ENCODE data around the gene PHF12.

The PHF12 gene

GRCh38 chr17:28951428-28951990, at the start of gene PHF12:
Gene PHF12 (minus strand): TSS chr17:28951518. CDS start chr17:28950960, 558 bp downstream.
- peak; percentile 100 for DNase-seq (ENCODE audit: low read depth, low spot score)

GRCh38 chr17:29000973-29001372, 49.7 kb upstream of the PHF12 start:
- DNase-seq (ENCODE audit: low read depth, low spot score): no peak

- no peak for DNase-seq (ENCODE audit: low read depth, low spot score)
Measured at GRCh38 chr17:28999206-28999605, 47.9 kb upstream of the PHF12 start.

GRCh38 chr17:28997806-28998205, 46.5 kb upstream of the PHF12 start:
- no peak for DNase-seq (ENCODE audit: low read depth, low spot score)

GRCh38 chr17:28996554-28997096, 45.3 kb upstream of the PHF12 start:
- no peak for DNase-seq (ENCODE audit: low read depth, low spot score)

GRCh38 chr17:28993645-28994426, 42.5 kb upstream of the PHF12 start:
- no peak for DNase-seq (ENCODE audit: low read depth, low spot score)

- DNase-seq (ENCODE audit: low read depth, low spot score): no peak
Measured at GRCh38 chr17:28992625-28993600, 41.6 kb upstream of the PHF12 start.

- DNase-seq (ENCODE audit: low read depth, low spot score): no peak
Measured at GRCh38 chr17:28992185-28992584, 40.9 kb upstream of the PHF12 start.

- no peak for DNase-seq (ENCODE audit: low read depth, low spot score)
Measured at GRCh38 chr17:28991779-28992178, 40.5 kb upstream of the PHF12 start.

- no peak for DNase-seq (ENCODE audit: low read depth, low spot score)
Measured at GRCh38 chr17:28989028-28989427, 37.7 kb upstream of the PHF12 start.

- no peak for DNase-seq (ENCODE audit: low read depth, low spot score)
Measured at GRCh38 chr17:28988475-28988874, 37.2 kb upstream of the PHF12 start.

GRCh38 chr17:28986714-28987655, 35.7 kb upstream of the PHF12 start:
- DNase-seq (ENCODE audit: low read depth, low spot score): no peak

GRCh38 chr17:28985950-28986713, 34.8 kb upstream of the PHF12 start:
- DNase-seq (ENCODE audit: low read depth, low spot score): peak; percentile 58

GRCh38 chr17:28983286-28984230, 32.2 kb upstream of the PHF12 start:
- DNase-seq (ENCODE audit: low read depth, low spot score): no peak

- DNase-seq (ENCODE audit: low read depth, low spot score): no peak
Measured at GRCh38 chr17:28982131-28982793, 30.9 kb upstream of the PHF12 start.

GRCh38 chr17:28978356-28978964, 27.1 kb upstream of the PHF12 start:
- no peak for DNase-seq (ENCODE audit: low read depth, low spot score)

- DNase-seq (ENCODE audit: low read depth, low spot score): no peak
Measured at GRCh38 chr17:28977659-28978355, 26.5 kb upstream of the PHF12 start.

Data from ELF-1 (cell line).